ENCODE data around the gene SAFB.
"Not testable (repeated sequence)": the region's sequence is repeated elsewhere in the genome, so short reads cannot be mapped to it uniquely, and the experiment has no call there.

SAFB gene

DNA sequence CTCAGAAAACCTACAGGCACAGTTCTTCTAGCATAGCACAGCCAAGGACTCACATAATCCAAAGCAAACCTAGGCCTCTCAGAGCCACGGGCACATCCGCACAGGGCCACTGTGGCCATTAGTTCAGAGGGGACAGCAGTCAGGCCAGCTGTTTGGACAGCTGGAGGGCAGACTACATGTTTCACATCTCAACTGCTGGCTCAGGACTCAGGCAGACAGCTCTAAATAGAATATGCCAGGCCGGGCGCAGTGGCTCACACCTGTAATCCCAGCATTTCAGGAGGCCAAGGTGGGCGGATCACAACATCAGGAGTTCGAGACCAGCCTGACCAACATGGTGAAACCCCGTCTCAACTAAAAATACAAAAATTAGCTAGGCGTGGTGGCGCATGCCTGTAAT is 27.1 kb upstream of the SAFB start:
- no peak for DNase-seq

DNA sequence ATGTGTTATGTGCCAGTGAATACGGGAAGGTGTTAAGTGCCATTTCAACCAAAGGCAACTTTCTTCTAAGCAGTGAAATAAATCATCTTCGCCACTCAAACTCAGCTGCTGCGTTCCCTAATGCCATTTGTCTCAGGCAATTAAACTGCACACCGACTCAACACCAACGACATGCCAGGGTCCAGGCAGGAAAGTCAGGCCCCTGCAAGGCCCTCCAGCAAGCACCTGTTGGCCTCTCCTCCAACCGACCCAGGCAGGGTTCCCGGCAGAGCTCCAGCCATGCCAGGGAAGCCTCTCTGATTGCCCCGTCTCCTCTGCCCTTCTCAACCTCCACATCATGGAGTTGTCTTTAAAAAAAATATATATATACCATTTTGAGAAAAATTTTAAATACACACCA is 22.1 kb upstream of the SAFB start:
- no peak for DNase-seq

DNA sequence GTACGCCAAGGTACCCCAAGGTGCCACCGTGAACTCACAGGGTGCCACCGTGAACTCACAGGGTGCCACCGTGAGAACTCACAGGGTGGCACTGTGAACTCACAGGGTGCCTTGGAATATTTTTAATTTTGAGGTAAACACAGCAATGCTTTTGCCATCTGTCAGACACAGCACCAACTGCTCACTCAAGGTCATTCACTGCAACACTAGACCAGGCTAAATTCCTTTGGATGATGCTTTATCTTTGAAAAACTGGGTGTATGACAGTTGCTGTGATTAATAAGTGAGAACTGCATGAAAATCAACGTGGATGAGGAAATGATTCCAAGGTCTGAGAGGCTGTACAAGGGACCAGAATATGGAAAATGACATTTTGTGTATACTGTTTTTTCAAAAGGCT is 19.3 kb upstream of the SAFB start:
- DNase-seq, result no peak

GRCh38 chr19:5605362-5605761 is 17.5 kb upstream of the SAFB start:
- DNase-seq, result no peak

- DNase-seq, result no peak
Measured at GRCh38 chr19:5607318-5608275, 15.3 kb upstream of the SAFB start.

GRCh38 chr19:5608291-5608690 is 14.6 kb upstream of the SAFB start:
- no peak for DNase-seq

- DNase-seq, result not testable (repeated sequence)
Measured at GRCh38 chr19:5608766-5609165, 14.1 kb upstream of the SAFB start.

GRCh38 chr19:5609881-5610448 is 12.9 kb upstream of the SAFB start:
- DNase-seq, result no peak

DNA sequence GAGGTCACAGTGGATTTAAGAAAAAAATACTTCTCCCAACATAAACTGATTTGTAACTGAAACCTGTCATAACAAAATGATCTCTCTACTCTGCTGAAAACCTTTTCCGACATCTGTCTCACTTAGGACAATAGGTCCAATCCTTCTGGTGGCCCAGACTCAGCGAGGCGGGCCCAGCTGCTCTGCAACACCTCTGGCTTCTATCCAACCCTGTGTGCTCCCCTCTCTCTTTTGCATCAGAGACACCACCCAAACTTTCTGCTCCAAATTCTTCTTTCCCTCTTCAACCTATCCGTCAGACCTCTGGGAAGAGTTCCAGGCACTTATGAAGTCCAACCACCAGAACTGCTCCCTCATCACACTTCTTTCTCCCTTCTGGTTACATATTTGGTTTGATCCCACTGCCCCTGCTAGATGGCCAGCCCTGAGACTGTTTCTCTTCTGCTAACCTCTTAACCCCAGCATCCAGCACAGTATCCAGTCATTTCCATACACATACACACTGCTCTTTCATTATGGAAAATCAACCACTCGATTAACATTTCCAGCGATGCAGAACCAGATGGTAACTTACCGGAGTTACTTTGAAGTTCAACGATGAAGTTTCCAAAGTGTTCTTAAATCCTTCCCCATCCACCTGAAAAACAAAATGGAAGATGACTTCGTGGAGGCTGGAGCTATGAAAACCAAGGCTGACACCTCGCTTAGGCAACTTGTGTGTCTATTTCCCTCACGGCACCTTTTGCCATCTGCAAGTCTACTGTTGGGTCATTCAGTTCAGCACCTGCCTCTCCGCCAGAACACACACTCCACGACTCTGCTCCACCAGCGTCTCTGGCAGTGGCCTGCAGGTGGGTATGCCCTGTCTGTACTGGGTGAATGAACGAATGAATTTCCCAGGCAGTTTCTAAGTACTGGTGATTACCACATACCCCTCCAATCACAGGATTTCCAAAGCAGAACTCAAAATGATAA is 9.7 kb upstream of the SAFB start:
- DNase-seq, result no peak

DNA sequence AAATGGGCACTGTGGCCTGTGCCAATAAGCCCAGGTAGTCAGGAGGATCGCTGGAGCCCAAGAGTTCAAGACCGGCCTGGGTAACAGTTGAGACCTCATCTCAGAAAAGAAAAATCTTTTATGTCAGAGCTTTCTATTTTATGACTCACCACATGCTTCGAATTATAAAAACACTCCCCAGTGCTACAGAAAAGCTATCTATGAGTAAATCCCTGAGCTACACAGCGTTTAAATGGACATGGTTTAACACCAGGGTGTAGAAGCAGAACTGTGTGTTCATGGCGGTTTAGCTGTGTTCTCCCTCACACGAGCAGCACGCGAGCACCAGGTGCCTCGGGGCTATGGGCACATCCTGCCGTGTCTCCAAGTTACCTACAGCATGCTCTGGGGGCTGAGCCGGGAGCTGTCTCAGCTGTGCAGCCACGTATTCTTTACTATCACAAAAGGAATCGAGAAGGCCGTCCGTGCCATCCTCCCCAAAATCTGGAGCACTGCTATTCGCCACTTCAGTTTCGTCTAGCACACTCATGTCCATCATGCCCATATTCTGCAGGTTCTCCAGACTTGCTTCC is 7.0 kb upstream of the SAFB start:
- no peak for DNase-seq

DNA sequence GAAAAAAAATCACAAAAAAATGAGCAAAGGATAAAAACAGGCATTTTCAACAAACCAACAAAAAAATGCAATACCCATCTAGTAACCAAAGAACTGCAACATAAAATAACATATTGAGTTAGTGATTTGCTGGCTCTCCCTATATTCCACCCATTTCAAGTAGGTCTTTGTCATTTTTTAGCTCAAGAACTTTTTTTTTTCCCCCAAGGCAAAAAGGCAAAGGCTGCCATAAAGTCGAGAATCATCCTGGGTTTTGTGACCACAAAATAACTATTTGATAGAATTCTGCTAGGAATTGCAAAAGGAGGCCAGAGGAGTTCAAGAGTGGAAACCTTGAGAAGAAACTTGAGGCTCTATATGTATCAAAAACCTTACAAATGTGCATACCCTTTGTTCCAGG is 5.8 kb upstream of the SAFB start:
- no peak for DNase-seq

DNA sequence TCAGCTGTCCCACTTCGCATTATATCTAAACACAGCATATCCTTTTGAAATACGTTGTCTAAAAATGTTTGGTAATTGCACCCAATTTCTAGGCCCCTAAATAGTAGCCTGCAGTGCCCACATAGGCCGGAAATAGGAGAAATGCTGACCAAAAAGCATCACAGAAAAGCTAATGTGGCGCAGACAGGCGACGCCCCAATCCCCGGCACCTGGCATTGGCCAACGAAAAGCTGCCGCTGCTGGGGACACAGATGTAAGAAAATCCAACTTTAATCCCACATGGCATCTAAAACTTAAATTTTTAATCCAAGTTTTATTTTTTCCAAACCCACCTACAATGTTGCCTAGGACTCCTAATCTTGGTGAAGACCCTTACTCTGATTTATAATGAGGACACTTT is 4.3 kb upstream of the SAFB start:
- no peak for DNase-seq

- DNase-seq, result no peak
Measured at GRCh38 chr19:5619946-5620345, 2.9 kb upstream of the SAFB start.

DNA sequence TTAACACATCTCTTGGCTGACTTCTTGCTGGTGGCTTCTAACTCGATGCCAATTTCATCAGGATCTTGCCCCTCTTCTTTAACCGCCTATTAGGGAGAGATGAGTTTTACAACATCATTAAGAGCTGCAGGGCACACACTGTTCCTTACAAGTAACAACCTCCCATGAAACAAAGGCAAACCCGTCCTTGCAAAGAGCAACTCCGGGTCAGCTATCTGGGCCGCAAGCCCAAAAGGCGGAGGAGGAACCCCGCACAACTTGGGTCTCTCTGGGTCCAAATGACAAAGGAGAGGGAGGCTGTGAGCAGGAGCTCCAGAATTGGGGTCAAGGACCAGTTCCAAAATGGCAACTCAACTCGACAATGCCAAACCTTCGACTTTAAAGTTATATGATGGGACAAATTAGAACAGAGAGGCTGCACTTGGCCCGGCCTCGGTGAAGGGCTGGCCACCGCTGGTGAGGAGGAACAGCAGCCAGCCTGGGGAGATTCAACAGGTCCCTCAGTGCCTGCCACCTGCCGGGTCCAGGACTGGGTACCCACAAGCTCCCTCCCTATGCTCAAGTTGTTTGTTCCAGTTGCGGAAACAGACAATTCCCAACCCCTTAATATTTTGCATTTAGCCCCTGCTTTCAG is 1.5 kb upstream of the SAFB start:
- no peak for DNase-seq

- no peak for DNase-seq
Measured at GRCh38 chr19:5621945-5622464, 878 bp upstream of the SAFB start.

GRCh38 chr19:5623397-5624017 is 624 bp downstream of the SAFB start:
- DNase-seq, result no peak

DNA sequence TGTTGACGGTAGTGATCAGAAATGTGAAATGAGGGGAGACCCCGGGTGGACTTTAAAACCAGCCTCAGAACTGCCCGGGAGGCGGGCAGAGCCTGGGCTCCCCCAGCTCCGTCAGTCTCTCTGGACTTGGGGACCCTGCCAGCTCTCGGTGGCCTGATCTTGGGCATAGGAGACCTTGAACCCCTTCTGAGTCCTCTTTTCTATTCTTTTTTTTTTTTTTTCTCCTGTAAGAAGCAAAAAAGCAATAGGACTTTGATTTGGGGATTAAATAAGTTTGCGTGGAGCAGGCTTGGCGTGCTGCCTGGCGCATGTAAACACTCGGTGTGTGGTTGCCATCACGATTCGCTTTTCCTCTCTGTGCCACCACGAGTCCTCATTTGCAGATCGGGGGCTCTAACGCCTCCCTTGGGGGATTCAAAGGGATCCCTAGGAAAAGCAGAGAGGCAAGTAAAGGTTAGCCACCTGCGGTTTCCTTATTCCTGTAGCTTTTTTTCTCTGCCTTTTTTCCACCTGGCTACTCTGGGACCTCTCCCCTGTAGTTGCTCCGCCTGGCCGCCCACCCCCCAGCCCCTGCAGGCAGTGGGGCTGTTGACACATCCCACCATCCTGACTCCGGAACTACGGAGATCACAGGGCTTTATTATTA is 1.3 kb downstream of the SAFB start:
- no peak for DNase-seq

DNA sequence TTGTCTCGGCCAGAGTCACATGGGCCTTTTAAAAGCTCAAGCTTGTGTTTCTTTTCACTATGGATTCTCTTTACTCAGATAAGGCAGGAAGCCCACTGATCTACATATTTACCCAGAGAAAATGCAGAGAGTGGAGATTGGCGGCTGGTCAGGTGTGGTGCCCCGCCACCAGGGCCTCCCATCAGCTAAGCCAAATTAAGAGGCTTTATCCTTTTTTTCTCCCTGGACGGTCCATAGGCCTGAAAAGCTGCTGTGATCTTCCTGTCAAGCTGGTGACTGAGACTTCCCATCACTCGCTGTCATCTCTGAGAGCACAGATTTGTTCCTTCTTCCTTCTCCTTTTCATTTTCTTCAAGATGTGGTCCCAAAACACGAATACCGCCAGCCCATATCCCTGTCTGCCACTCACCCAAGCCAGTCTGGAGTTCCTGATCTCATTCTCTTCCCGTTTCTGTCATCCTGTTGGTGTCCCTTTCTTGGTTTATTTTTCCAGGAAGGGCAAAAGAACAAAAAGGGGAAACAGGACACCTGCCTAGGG is 1.9 kb downstream of the SAFB start:
- no peak for DNase-seq

GRCh38 chr19:5625641-5626040 is 2.8 kb downstream of the SAFB start:
- no peak for DNase-seq

- DNase-seq, result no peak
Measured at GRCh38 chr19:5627395-5627904, 4.6 kb downstream of the SAFB start.

- no peak for DNase-seq
Measured at GRCh38 chr19:5628461-5628860, 5.6 kb downstream of the SAFB start.

Measured in NCI-H510A (cell line).